T-helper 1 cell treated with Interleukin-12 subunit alpha and Interleukin-12 subunit beta and Interleukin-4 antibody, amounts not matched to agents 30 ng/mL and 1 ng/mL, for 36 hours (primary cell): ENCODE results near the gene BPTF. TPM values are rescaled to one million over a fixed set of nuclear protein-coding genes. Genes with fewer than 3 reads are reported as not detected.
"Not testable (repeated sequence)": the region's sequence is repeated elsewhere in the genome, so short reads cannot be mapped to it uniquely, and the experiment has no call there.

Experiments
- intact Hi-C: fragments of 100-400 bp; cut with micrococcal nuclease; formaldehyde crosslinking; loops from one replicate; pipeline ENCODE4 v1.15.1; 2024
- total RNA-seq: library from RNA; stranded (reverse); gene quantifications from 2 replicates; pipeline ENCODE4 v1.2.3, GENCODE V29; 2022

BPTF gene
- total RNA-seq, 1 donor from 2014 or later = 107 TPM

DNA sequence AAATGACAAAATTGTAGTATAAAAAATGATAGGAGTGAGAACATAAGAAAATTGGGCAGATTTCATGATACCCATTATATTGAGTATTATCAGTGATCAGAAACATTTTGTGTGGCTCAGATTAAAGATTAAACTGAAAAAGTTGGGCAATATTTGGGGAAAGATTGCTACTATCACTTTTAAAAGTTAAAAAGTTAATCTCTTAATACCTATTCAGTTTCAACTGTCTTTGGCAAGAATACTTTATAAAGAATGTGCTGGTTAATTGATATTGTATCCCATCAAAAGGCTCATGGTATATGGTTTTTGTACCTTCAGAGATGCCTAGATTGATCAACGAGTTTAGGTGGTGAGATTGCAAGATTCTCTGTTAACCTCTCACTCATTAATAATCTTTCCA, 55.8 kb downstream of the BPTF start:
- intact Hi-C loops = no loop called here

DNA sequence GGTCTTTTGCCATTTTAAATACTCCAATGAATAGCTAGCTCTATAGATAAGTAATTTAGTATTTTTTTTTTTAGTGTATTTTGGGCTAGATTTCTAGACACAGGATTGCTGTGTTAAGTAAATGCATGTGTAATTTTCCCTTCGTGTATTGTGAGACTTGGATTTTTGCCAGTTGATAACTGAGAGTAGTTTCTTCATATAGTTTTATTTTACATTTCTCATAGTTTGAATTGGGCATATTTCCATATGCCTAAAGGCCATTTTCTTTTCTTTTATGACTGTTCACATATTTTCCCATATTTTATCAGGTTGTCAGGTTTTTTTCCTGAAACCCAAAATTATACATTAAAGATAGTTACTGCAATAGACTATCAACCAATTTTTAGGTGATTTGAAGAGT, 59.4 kb downstream of the BPTF start:
- intact Hi-C loops = no loop called here

GRCh38 chr17:67891481-67892119, 66.3 kb downstream of the BPTF start:
- intact Hi-C loops = no loop called here

GRCh38 chr17:67902511-67903231, 77.4 kb downstream of the BPTF start:
- intact Hi-C loops = no loop called here

- intact Hi-C loops = not testable (repeated sequence)
Measured at GRCh38 chr17:67905298-67905697, 80.0 kb downstream of the BPTF start.

- intact Hi-C loops = not testable (repeated sequence)
Measured at GRCh38 chr17:67910117-67910803, 85.0 kb downstream of the BPTF start.

GRCh38 chr17:67911059-67911782, 85.9 kb downstream of the BPTF start:
- intact Hi-C loops = no loop called here

- intact Hi-C loops = no loop called here
Measured at GRCh38 chr17:67912088-67912487, 86.8 kb downstream of the BPTF start.

GRCh38 chr17:67912656-67913055, 87.4 kb downstream of the BPTF start:
- intact Hi-C loops = no loop called here

DNA sequence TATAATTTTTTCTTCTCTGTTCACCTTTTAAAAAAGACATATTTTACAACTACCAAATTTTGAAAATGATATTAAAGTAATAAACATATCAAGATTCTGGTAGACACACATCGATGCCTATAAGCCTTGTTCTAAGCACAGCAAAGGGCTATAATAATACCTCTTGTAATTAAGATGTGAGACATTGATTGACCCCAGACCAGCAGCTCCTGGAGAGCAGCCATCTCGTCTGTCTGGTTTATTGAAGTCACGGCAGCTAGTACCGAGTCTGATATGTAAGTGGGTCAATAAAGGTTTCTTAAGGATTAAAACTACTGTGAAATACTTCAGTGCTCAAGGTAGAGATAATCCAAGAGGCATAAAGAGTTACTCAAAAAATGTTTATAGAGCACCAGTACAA, 94.9 kb downstream of the BPTF start:
- intact Hi-C loops = no loop called here

- intact Hi-C loops = no loop called here
Measured at GRCh38 chr17:67922503-67922902, 97.2 kb downstream of the BPTF start.

- intact Hi-C loops = not testable (repeated sequence)
Measured at GRCh38 chr17:67928842-67929241, 103.5 kb downstream of the BPTF start.

DNA sequence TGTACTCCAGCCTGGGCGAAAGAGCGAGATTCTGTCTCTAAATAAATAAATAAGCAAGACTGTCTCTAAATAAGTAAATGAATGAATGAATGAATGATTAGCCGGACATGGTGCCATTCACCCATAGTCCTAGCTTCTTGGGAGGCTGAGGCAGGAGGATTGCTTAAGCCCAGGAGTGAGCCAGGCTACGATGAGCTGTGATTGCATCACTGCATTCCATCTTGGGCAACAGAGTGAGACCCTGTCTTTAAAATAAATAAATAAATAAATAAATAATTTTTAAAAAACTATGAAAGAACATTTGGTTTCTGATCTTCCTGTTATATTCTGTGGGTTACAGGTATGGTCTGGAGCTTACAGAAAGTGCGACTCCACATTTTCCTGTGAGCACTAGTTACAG, 105.9 kb downstream of the BPTF start:
- intact Hi-C loops = no loop called here

DNA sequence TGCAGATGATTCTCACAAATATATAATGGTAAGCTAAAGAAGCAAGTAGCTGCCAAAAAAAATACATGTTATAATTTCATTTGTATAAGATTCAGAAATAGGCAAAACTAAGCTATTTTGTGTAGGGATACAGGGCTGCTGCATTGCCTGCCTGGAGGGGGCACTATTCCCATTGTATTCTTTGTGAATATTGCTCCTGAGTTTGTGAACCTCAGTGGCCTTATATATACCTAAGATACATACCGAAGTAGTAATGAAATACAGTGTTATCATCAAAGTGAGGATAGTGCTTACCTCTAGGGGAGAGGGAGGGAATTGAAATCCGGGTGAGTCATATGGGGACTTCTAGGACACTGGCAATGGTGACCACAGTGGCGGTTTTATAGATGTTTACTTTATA, 117.5 kb downstream of the BPTF start:
- intact Hi-C loops = no loop called here

- intact Hi-C loops = no loop called here
Measured at GRCh38 chr17:67944035-67944434, 118.7 kb downstream of the BPTF start.

- intact Hi-C loops = no loop called here
Measured at GRCh38 chr17:67946513-67946912, 121.2 kb downstream of the BPTF start.

DNA sequence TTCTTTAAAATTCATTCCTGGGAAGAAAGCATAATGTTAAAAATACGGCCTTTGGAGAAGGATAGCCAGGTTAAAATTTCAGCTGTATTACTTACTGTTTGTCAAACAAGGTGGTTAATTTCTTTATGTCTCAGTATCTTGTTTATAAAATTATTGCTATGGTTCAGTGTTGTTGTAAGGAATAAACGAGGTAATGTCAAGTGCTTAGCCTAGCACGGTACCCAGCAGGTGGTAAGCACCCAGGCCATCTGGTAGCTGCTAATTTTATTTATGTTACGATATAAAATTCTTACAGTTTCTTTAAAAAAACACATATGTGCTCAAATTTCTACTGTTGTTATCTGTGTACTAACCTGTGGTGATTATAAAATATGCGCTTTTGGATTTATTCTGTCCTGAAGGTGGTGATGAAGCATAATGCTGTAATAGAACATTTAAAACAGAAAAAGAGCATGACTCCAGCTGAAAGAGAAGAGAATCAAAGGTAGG, 122.1 kb downstream of the BPTF start:
- intact Hi-C loops = no loop called here

- intact Hi-C loops = no loop called here
Measured at GRCh38 chr17:67950945-67951344, 125.6 kb downstream of the BPTF start.

DNA sequence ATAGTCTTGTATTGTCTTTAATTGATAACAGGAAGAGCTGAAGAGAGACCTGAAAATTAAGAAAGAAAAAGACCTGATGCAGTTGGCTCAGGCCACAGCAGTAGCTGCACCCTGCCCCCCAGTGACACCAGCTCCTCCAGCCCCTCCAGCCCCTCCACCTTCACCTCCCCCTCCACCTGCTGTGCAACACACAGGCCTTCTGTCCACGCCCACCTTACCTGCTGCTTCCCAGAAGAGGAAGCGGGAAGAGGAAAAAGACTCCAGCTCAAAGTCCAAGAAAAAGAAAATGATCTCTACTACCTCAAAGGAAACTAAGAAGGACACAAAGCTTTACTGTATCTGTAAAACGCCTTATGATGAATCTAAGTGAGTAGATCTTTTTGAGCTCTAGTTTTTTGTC, 134.2 kb downstream of the BPTF start:
- intact Hi-C loops = no loop called here

- intact Hi-C loops = not testable (repeated sequence)
Measured at GRCh38 chr17:67960276-67960675, 135.0 kb downstream of the BPTF start.

DNA sequence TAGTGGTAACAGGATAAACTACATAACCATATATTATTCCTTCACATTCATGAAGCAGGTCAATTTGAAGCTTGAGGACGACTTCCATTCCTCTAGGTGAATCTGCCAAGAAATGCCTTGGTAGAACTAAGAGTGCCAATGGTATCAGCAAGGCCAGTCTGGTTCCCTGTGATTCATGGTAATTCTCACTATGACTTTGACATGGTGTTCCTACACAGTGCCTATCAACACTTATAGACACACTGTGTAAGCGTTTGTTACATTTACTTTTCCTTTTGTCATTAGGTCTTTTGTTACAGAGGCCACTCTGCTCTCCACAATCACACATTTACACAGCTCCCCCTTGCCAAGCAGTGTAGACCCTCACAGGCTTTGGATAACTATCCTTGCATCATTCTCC, 136.9 kb downstream of the BPTF start:
- intact Hi-C loops = not testable (repeated sequence)

DNA sequence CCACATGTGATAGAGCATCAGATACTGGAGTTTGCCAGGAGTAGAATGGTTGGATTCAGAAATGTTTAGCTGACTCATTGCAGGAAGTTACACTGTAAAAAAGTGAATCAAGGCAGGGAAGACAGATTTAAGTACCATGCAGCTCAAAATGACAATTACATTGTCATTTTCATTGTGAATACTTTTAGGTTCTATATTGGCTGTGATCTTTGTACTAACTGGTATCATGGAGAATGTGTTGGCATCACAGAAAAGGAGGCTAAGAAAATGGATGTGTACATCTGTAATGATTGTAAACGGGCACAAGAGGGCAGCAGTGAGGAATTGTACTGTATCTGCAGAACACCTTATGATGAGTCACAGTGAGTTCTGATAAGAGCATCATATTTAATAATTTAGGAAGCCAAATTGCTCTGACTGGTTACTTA, 137.9 kb downstream of the BPTF start:
- intact Hi-C loops = loop anchor here (1.0 kb wide), 2 partner anchors 48 to 500 kb away; no protein-coding TSS in a partner anchor
